Lower leg skin (tissue), 3 donors: ENCODE data around the gene BLZF1.

Experiments
- CTCF ChIP-seq, 3 donors: fragments of 450-650 bp; IDR thresholded peaks; one replicate each; pipeline ENCODE4 v1.5.1; 2016; ENCODE audit warnings: antibody characterized with exemption in 3 of 3, mild to moderate bottlenecking in 3 of 3, moderate library complexity in 2 of 3
- POLR2A ChIP-seq, 2 donors: fragments of 450-650 bp; IDR thresholded peaks; one replicate each; pipeline ENCODE4 v1.6.1; 2016 to 2017; ENCODE audit warnings: antibody characterized with exemption in 2 of 2, mild to moderate bottlenecking in 1 of 2, moderate library complexity in 1 of 2

- TF ChIP-seq CTCF (IDR thresholded peaks at IDR 0.05) (no peak), POLR2A (IDR thresholded peaks at IDR 0.05) (no peak)
Observed at GRCh38 chr1:169322138-169322537, 45.9 kb upstream of the BLZF1 start.
